Right lobe of liver (tissue), 6 donors: Measurements from ENCODE around the gene AGPAT2. TPM values are rescaled to one million over a fixed set of nuclear protein-coding genes. Genes with fewer than 3 reads are reported as not detected.

ENCODE experiments used
- ATAC-seq, 4 donors: fragments of 200-7000 bp; cut with Tn5 transposase; one replicate each; pipeline ENCODE4 v1.9.1; 2020; ENCODE audit warnings: mild to moderate bottlenecking in 4 of 4, moderate library complexity in 4 of 4
- DNase-seq, 3 donors: peaks; one replicate each; pipeline ENCODE4 v3.0.0-alpha.2; 2020
- H3K27ac ChIP-seq, 3 donors: fragments of 200-600 bp; one replicate each; pipeline ENCODE4 v1.8.0; 2022
- H3K27me3 ChIP-seq, 2 donors: fragments of 200-600 bp; one replicate each; pipeline ENCODE4 v1.8.0; 2022
- H3K36me3 ChIP-seq, 4 donors: fragments of 200-600 bp; sonication (generic) in 1 of 4; one replicate each; pipeline versions ENCODE4 v1.5.1 to v1.8.0; 2017 to 2022; ENCODE audit warnings: control low read depth in 1 of 4
- H3K4me1 ChIP-seq, 4 donors: fragments of 200-600 bp; sonication (generic) in 1 of 4; one replicate each; pipeline versions ENCODE4 v1.5.1 to v1.8.0; 2017 to 2022; ENCODE audit warnings: control low read depth in 1 of 4
- H3K4me3 ChIP-seq, 3 donors: fragments of 200-600 bp; one replicate each; pipeline ENCODE4 v1.8.0; 2022
- H3K9me3 ChIP-seq, 4 donors: fragments of 200-600 bp; sonication (generic) in 1 of 4; one replicate each; pipeline versions ENCODE4 v1.5.1 to v1.8.0; 2017 to 2022; ENCODE audit warnings: control low read depth in 1 of 4
- POLR2A ChIP-seq: fragments of 450-650 bp; IDR thresholded peaks from one replicate; pipeline ENCODE4 v1.6.1; 2017; ENCODE audit warnings: antibody characterized with exemption, mild to moderate bottlenecking
- WGBS: methylation state at CpG from one replicate; pipeline ENCODE4 v1.1.6; 2018; ENCODE audit warnings: low coverage, low lambda C conversion rate; ENCODE audit not compliant: insufficient coverage; ENCODE audit errors: missing lambda C conversion rate; 5-methylcytosine and 5-hydroxymethylcytosine counted together
- intact Hi-C, 2 donors: fragments of 100-400 bp; cut with DNase I; formaldehyde crosslinking; loops; one replicate each; pipeline versions ENCODE4 v1.11.2 to v1.14.1; 2022
- long read RNA-seq: library from polyadenylated mRNA; unstranded; transcript quantifications from one replicate; pipeline ENCODE4 v2.0.0, GENCODE V29; 2019
- total RNA-seq, 6 experiments: library from RNA; depleted of rRNA in 2 of 6; stranded (reverse); fragments of >200 nt in 2 of 6; fragmentation: NEBNext Ultra II Directional in 3 of 6; extraction: Animal tissue kit (Norgen Biotek cat#: 25700) in 3 of 6; gene quantifications; one replicate each; pipeline versions ENCODE4 v1.1.0 to v1.2.4, GENCODE V29; 2016 to 2023
- TF ChIP-seq, protein P1 (sequence below), 4 donors: fragments of 200-600 bp in 3 of 4; fragments of 450-650 bp in 1 of 4; IDR thresholded peaks; one replicate each; pipeline versions ENCODE4 v1.5.1 to v1.8.0; 2016 to 2022; ENCODE audit warnings: antibody characterized with exemption in 4 of 4, mild to moderate bottlenecking in 2 of 4
- donor health status: DM: no; HTN: yes; CAD: no.
- donor health status: DM: no; HTN: no; CAD: no.
- donor health status: DM: no; HTN: no; CAD: no.
- donor health status: DM: no; HTN: yes; CAD: no.
- donor health status: DM: no; HTN: yes; CAD: no.

AGPAT2 gene
- total RNA-seq: 100 to 1,000 TPM; 117 to 379 (median 184) TPM
- long read RNA-seq, transcript AGPAT2-202 (6 exons, 1,512 nt): major isoform, 76 of 85 reads
- long read RNA-seq, partial matches to known transcripts: 5 of 85 reads
- long read RNA-seq, other reads (novel, unspliced or antisense): 3 of 85 reads

DNA sequence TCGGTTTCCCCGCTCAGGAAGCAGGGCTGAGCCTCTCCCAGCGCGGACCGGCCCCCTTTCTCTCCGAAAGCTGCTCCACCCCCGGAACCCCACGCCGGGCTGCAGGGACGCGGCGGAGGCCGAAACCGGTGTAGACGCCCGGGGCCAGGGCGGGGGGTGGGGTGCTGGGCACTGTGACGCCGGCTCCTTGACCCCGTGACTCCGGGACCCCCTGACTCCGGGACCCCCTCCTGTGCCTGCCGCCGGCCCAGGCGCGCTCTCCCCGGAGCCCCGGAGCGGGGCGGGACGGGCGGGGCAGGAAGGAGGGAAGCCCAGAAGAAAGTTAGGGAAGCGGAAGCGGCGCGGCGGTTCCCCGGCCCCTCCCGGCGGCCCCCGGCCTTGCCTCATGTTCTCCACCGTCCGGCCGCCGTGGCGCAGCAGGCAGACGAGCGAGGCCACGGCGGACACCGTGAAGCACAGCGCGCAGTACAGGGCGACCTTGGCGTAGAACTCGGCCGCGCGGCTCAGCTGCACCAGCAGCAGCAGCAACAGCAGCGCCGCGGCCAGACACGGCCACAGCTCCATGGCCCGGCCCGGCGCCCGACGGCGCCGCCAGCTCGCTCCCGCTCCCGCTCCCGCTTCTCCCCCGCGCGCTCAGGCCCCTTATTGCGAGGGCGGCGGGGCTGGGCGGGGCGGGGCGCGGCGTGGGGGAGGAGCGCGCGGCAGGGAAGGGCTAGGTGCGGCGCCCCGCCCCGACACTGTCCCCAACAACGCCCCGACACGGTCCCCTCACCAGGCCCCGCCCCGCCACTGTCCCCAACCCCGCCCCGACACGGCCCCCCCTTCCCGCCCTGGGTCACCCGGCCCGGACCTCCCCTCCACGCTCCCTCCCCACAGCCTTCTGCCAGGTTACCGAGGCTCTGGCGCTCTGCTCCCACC is at the start of gene AGPAT2:
Gene AGPAT2, minus strand, starts transcription at position 664 of the 918 bp plus-strand sequence. Its CDS starts 100 bp downstream, at position 564.
- ATAC-seq (peak; percentile 58 to 78 (median 68)), DNase-seq (peak; percentile 93 to 95 (median 94))
- H3K27me3 ChIP-seq: no peaks in the 10 kb centered on the region
- intact Hi-C loops: no loop called here
- H3K27ac ChIP-seq: peak within 1 kb of the TSS; percentile 65 to 78 (median 74)
- peaks cover 0 to 82% (median 40%) of the 10 kb centered on the region in 4 donors for H3K4me1 ChIP-seq
- peak within 1 kb of the TSS; percentile 94 to 97 (median 95) for H3K4me3 ChIP-seq
- TF ChIP-seq, protein P1, sequence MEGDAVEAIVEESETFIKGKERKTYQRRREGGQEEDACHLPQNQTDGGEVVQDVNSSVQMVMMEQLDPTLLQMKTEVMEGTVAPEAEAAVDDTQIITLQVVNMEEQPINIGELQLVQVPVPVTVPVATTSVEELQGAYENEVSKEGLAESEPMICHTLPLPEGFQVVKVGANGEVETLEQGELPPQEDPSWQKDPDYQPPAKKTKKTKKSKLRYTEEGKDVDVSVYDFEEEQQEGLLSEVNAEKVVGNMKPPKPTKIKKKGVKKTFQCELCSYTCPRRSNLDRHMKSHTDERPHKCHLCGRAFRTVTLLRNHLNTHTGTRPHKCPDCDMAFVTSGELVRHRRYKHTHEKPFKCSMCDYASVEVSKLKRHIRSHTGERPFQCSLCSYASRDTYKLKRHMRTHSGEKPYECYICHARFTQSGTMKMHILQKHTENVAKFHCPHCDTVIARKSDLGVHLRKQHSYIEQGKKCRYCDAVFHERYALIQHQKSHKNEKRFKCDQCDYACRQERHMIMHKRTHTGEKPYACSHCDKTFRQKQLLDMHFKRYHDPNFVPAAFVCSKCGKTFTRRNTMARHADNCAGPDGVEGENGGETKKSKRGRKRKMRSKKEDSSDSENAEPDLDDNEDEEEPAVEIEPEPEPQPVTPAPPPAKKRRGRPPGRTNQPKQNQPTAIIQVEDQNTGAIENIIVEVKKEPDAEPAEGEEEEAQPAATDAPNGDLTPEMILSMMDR (IDR thresholded peaks at IDR 0.05): no peak
- TF ChIP-seq POLR2A: peak; percentile 95
- H3K9me3 ChIP-seq: no peaks in the 10 kb centered on the region
- 4% methylated on average over 13 of the region's 106 CpGs for WGBS
- H3K36me3 ChIP-seq: no peaks in the 10 kb centered on the region

DNA sequence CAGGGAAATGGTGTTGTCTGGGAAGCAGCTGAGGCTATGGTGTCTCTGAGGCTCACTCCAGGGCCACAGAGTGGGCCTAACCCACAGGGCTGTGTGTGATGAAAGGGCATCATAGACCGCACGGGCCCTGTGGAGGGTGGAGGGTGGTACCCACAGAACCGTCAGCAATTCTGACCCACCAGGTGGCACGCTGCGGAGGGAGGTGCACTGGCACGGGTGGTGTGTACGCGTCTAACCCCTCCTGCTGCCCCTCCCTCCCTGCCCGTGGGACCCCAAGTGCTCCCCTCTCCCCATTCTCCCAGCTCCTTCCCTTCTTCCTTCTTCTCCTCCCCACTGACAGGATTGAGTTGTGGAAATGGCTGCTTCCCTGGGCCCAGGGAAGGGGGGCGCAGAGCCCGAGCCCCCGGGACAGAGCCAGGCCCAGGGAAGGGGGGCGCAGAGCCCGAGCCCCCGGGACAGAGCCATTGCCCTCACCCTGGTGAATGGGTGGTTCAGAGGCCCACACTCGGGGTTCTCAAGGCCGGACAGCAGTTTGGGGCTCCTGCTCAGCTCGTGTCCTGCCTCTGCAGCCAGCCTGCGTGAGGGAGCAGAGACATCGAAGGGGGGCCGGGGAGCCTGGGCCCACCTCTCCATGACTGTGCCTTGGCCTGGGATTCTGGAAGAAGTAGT is 48.7 kb upstream of the AGPAT2 start:
- no peak overlapping the region for H3K27ac ChIP-seq
- no peak overlapping the region for H3K4me3 ChIP-seq
- DNase-seq (no peak), ATAC-seq (peak in 1 of 4 donors; percentile 13)
- no peaks in the 10 kb centered on the region for H3K9me3 ChIP-seq
- H3K36me3 ChIP-seq: no peaks in the 10 kb centered on the region
- H3K27me3 ChIP-seq: no peaks in the 10 kb centered on the region
- intact Hi-C loops: no loop called here
- peaks cover 0 to 2% (median 0%) of the 10 kb centered on the region in 4 donors for H3K4me1 ChIP-seq
- 82% methylated on average over 2 of the region's 21 CpGs for WGBS
- TF ChIP-seq POLR2A: no peak
- TF ChIP-seq, protein P1 (IDR thresholded peaks at IDR 0.05): no peak

DNA sequence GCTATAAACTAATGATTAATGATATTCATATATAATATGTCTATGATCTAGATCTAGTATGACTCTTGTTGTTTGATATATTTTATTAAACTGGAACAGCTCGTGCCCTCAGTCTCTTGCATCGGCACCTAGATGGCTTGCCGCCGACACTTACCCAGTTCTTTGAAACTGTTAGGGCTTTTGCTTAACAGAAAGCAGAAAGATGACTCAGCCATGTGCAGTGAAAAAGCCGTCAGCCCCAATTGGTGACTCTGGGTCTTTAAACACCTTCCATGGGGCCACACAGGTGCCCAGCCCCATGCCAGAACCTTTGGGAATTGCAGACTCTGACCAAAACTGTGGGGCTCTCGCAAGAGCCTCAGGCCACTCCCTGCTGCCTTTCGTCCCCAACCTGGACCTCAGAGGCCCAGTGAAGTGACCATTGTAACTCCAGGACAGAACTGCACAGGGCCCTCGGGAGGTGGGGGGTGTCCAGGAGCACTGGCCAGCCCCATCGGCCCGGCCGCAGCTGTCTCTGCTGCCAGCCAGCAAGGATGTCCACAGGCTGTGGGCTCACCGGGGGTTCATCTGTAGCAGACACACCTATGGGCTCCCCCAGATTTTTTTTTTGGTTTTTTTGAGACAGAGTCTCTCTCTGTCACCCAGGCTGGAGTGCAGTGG is 47.7 kb upstream of the AGPAT2 start:
- intact Hi-C loops: no loop called here
- DNase-seq: no peak

DNA sequence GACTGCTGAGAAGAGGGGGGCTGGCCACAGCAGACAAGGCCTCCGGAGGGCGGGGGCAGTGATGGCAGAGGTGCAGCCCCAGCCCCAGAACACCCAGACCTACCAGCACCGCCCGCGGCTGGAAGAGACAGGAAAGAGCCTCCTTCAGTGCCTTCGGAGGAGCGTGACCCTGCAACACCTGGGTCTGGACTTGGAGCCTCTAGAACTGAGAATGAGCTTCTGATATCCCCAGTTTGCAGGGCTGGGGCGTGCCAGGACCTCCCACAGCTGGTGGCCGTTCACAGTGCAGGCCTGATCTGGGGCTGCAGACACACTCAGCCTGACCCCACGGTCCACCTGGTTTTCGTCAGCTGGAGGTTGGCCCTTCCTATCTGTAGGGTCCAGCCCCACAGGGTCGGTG is 46.4 kb upstream of the AGPAT2 start:
- H3K9me3 ChIP-seq: no peaks in the 10 kb centered on the region
- H3K36me3 ChIP-seq: no peaks in the 10 kb centered on the region
- ATAC-seq: no peak
- H3K27ac ChIP-seq: no peak overlapping the region
- 94% methylated on average over 3 of the region's 12 CpGs for WGBS
- TF ChIP-seq, protein P1 (IDR thresholded peaks at IDR 0.05): no peak
- TF ChIP-seq POLR2A: no peak
- no peaks in the 10 kb centered on the region for H3K27me3 ChIP-seq
- no peak overlapping the region for H3K4me3 ChIP-seq
- no peak for DNase-seq
- peaks cover 0 to 5% (median 2%) of the 10 kb centered on the region in 4 donors for H3K4me1 ChIP-seq
- intact Hi-C loops: no loop called here

More for the DNA sequence above, 47.7 kb upstream of the AGPAT2 start:
- WGBS: 89% methylated on average over 6 of the region's 12 CpGs
- ATAC-seq: peak in 2 of 4 donors; percentile 8 to 11
- H3K4me3 ChIP-seq: no peak overlapping the region
- no peaks in the 10 kb centered on the region for H3K4me1 ChIP-seq
- no peaks in the 10 kb centered on the region for H3K9me3 ChIP-seq
- TF ChIP-seq, protein P1 (IDR thresholded peaks at IDR 0.05): no peak
- no peak for TF ChIP-seq POLR2A
- no peaks in the 10 kb centered on the region for H3K36me3 ChIP-seq
- no peaks in the 10 kb centered on the region for H3K27me3 ChIP-seq
- H3K27ac ChIP-seq: no peak overlapping the region
